ENCODE data around the gene MPDU1.
A peak's percentile ranks its signal among the peaks of the same experiment; 100 is the strongest.

The MPDU1 gene

GRCh38 chr17:7556627-7557026 lies 27.0 kb upstream of the MPDU1 start:
- POLR2A ChIA-PET (ENCODE audit: low non-redundant PET), result interaction anchor here (0.6 kb wide), 1 partner anchor 31 kb away, joined by 7 read pairs; no protein-coding TSS in a partner anchor
- no peak for TF ChIP-seq CTCF (conservative IDR thresholded peaks at IDR 0.05; ENCODE audit: low read depth)
- CTCF ChIA-PET, result interaction anchor here (1.2 to 2.7 kb wide), 2 partner anchors 42 to 116 kb away, joined by 3 to 14 read pairs; no protein-coding TSS in a partner anchor

GRCh38 chr17:7557147-7557764 lies 26.4 kb upstream of the MPDU1 start:
- peak overlapping the region; percentile 95 for H3K27ac ChIP-seq
- no peak for DNase-seq (ENCODE audit: low spot score)
- no peak for TF ChIP-seq CTCF (conservative IDR thresholded peaks at IDR 0.05; ENCODE audit: low read depth)
- POLR2A ChIA-PET (ENCODE audit: low non-redundant PET), result no interaction called here
- CTCF ChIA-PET, result interaction anchor here (1.2 to 2.7 kb wide), 2 partner anchors 43 to 116 kb away, joined by 3 to 14 read pairs; no protein-coding TSS in a partner anchor

More at GRCh38 chr17:7556627-7557026, 27.0 kb upstream of the MPDU1 start:
- DNase-seq (ENCODE audit: low spot score), result no peak
- peak overlapping the region; percentile 95 for H3K27ac ChIP-seq

GRCh38 chr17:7557775-7558543 lies 25.7 kb upstream of the MPDU1 start:
- POLR2A ChIA-PET (ENCODE audit: low non-redundant PET), result interaction anchor here (0.6 kb wide), 1 partner anchor 100 kb away, joined by 4 read pairs; no protein-coding TSS in a partner anchor
- H3K27ac ChIP-seq, result peak overlapping the region; percentile 95
- CTCF ChIA-PET, result interaction anchor here (0.9 to 2.7 kb wide), 3 partner anchors 43 to 121 kb away, joined by 3 to 14 read pairs (median 5); no protein-coding TSS in a partner anchor
- TF ChIP-seq CTCF (conservative IDR thresholded peaks at IDR 0.05; ENCODE audit: low read depth), result no peak
- peak; percentile 55 for DNase-seq (ENCODE audit: low spot score)

- H3K27ac ChIP-seq, result peak within 1 kb of the TSS; percentile 95
- POLR2A ChIA-PET (ENCODE audit: low non-redundant PET), result no interaction called here
- no peak for TF ChIP-seq CTCF (conservative IDR thresholded peaks at IDR 0.05; ENCODE audit: low read depth)
- DNase-seq (ENCODE audit: low spot score), result no peak
- CTCF ChIA-PET, result interaction anchor here (0.9 to 2.7 kb wide), 2 partner anchors 44 to 122 kb away, joined by 5 to 14 read pairs; no protein-coding TSS in a partner anchor
Measured at GRCh38 chr17:7558544-7559319, 24.9 kb upstream of the MPDU1 start, which contains the start of gene TNFSF13. TSS of gene TNFSF13 (plus strand) at chr17:7558750. CDS start at chr17:7559040, 290 bp downstream.

- TF ChIP-seq CTCF (conservative IDR thresholded peaks at IDR 0.05; ENCODE audit: low read depth), result no peak
- no peak for DNase-seq (ENCODE audit: low spot score)
- POLR2A ChIA-PET (ENCODE audit: low non-redundant PET), result interaction anchor here (0.5 to 1.0 kb wide), 2 partner anchors 44 to 118 kb away, joined by 3 to 10 read pairs; no protein-coding TSS in a partner anchor
- peak overlapping the region; percentile 95 for H3K27ac ChIP-seq
- CTCF ChIA-PET, result interaction anchor here (0.7 to 3.1 kb wide), 12 partner anchors 11 to 149 kb away, joined by 3 to 28 read pairs (median 6); partner anchors contain the start of genes FGF11 and TNFSF12
Measured at GRCh38 chr17:7559320-7560171, 24.1 kb upstream of the MPDU1 start.
